Activated CD4-positive, alpha-beta memory T cell treated with anti-CD3 and anti-CD28 coated beads, Interleukin-2, amount 10 ng/mL, durations not matched to agents 7 days and 5 days (primary cell): Measurements from ENCODE around the gene ATP2B3. TPM values are rescaled to one million over a fixed set of nuclear protein-coding genes. Genes with fewer than 3 reads are reported as not detected.

Experiments
- CTCF ChIA-PET: fragments of 350-600 bp; sonication (Branson Sonifier 250); formaldehyde crosslinking; loops from one replicate; lab custom pipeline; 2021; ENCODE audit warnings: antibody characterized with exemption, inconsistent platforms; lab: Charles Lee
- POLR2A ChIA-PET: fragments of 350-600 bp; sonication (Branson Sonifier 250); formaldehyde crosslinking; loops from one replicate; lab custom pipeline; 2021; ENCODE audit warnings: antibody characterized with exemption; lab: Charles Lee
- DNase-seq: peaks from one replicate; pipeline ENCODE4 v3.0.0-alpha.2; 2020
- H3K27ac Mint-ChIP-seq: one replicate; pipeline ENCODE4 v1.8.0; 2021; ENCODE audit warnings: mild to moderate bottlenecking, mixed read lengths
- H3K27me3 Mint-ChIP-seq: one replicate; pipeline ENCODE4 v1.8.0; 2021; ENCODE audit warnings: mixed read lengths
- H3K36me3 Mint-ChIP-seq: one replicate; pipeline ENCODE4 v1.8.0; 2021; ENCODE audit warnings: low read depth, mixed read lengths
- H3K4me1 Mint-ChIP-seq: one replicate; pipeline ENCODE4 v1.8.0; 2021; ENCODE audit warnings: mixed read lengths
- H3K4me3 Mint-ChIP-seq: one replicate; pipeline ENCODE4 v1.8.0; 2021; ENCODE audit warnings: mild to moderate bottlenecking, mixed read lengths
- H3K9me3 Mint-ChIP-seq: one replicate; pipeline ENCODE4 v1.8.0; 2021; ENCODE audit warnings: mixed read lengths
- total RNA-seq, 2 experiments: library from RNA; stranded (reverse); gene quantifications; one replicate each; pipeline ENCODE4 v1.2.3, GENCODE V29; 2021

The ATP2B3 gene
- total RNA-seq, 2 experiments from 2014 or later = not detected

- Mint-ChIP-seq H3K36me3 (no peaks in the 10 kb centered on the region), H3K27me3 (no peaks in the 10 kb centered on the region), H3K27ac (no peak overlapping the region), H3K4me3 (no peak overlapping the region), H3K9me3 (no peaks in the 10 kb centered on the region), H3K4me1 (no peaks in the 10 kb centered on the region)
- DNase-seq = no peak
- CTCF ChIA-PET = no interaction called here
- POLR2A ChIA-PET = no interaction called here
Measured at GRCh38 chrX:153556767-153557166, 39.3 kb downstream of the ATP2B3 start.

- no peak overlapping the region for H3K27ac Mint-ChIP-seq
- ChIA-PET CTCF (no interaction called here), POLR2A (no interaction called here)
- no peaks in the 10 kb centered on the region for H3K27me3 Mint-ChIP-seq
- no peaks in the 10 kb centered on the region for H3K4me1 Mint-ChIP-seq
- H3K9me3 Mint-ChIP-seq = no peaks in the 10 kb centered on the region
- DNase-seq = no peak
- H3K4me3 Mint-ChIP-seq = no peak overlapping the region
- H3K36me3 Mint-ChIP-seq = no peaks in the 10 kb centered on the region
Measured at GRCh38 chrX:153557618-153558355, 40.3 kb downstream of the ATP2B3 start.

- Mint-ChIP-seq H3K36me3 (no peaks in the 10 kb centered on the region), H3K4me3 (no peak overlapping the region), H3K4me1 (no peaks in the 10 kb centered on the region), H3K27ac (no peak overlapping the region), H3K27me3 (no peaks in the 10 kb centered on the region), H3K9me3 (no peaks in the 10 kb centered on the region)
- DNase-seq = no peak
- POLR2A ChIA-PET = no interaction called here
- CTCF ChIA-PET = no interaction called here
Measured at GRCh38 chrX:153560000-153560399, 42.6 kb downstream of the ATP2B3 start.

GRCh38 chrX:153560466-153560865 is 43.0 kb downstream of the ATP2B3 start:
- no peaks in the 10 kb centered on the region for H3K9me3 Mint-ChIP-seq
- H3K4me3 Mint-ChIP-seq = no peak overlapping the region
- ChIA-PET CTCF (no interaction called here), POLR2A (no interaction called here)
- no peaks in the 10 kb centered on the region for H3K27me3 Mint-ChIP-seq
- H3K27ac Mint-ChIP-seq = no peak overlapping the region
- no peaks in the 10 kb centered on the region for H3K36me3 Mint-ChIP-seq
- no peaks in the 10 kb centered on the region for H3K4me1 Mint-ChIP-seq
- no peak for DNase-seq

- ChIA-PET CTCF (no interaction called here), POLR2A (no interaction called here)
- Mint-ChIP-seq H3K4me3 (no peak overlapping the region), H3K9me3 (no peaks in the 10 kb centered on the region), H3K4me1 (no peaks in the 10 kb centered on the region), H3K27ac (no peak overlapping the region), H3K27me3 (no peaks in the 10 kb centered on the region), H3K36me3 (no peaks in the 10 kb centered on the region)
- DNase-seq = no peak
Measured at GRCh38 chrX:153561337-153561736, 43.9 kb downstream of the ATP2B3 start.

- CTCF ChIA-PET = no interaction called here
- H3K27ac Mint-ChIP-seq = no peak overlapping the region
- H3K36me3 Mint-ChIP-seq = no peaks in the 10 kb centered on the region
- no peaks in the 10 kb centered on the region for H3K4me1 Mint-ChIP-seq
- no peak overlapping the region for H3K4me3 Mint-ChIP-seq
- H3K27me3 Mint-ChIP-seq = no peaks in the 10 kb centered on the region
- POLR2A ChIA-PET = no interaction called here
- no peaks in the 10 kb centered on the region for H3K9me3 Mint-ChIP-seq
- DNase-seq = no peak
Measured at GRCh38 chrX:153562546-153562945, 45.1 kb downstream of the ATP2B3 start.

- POLR2A ChIA-PET = no interaction called here
- no peaks in the 10 kb centered on the region for H3K36me3 Mint-ChIP-seq
- H3K4me3 Mint-ChIP-seq = no peak overlapping the region
- no peak for DNase-seq
- H3K27me3 Mint-ChIP-seq = no peaks in the 10 kb centered on the region
- no peak overlapping the region for H3K27ac Mint-ChIP-seq
- H3K9me3 Mint-ChIP-seq = no peaks in the 10 kb centered on the region
- CTCF ChIA-PET = no interaction called here
- no peaks in the 10 kb centered on the region for H3K4me1 Mint-ChIP-seq
Measured at GRCh38 chrX:153564047-153564606, 46.7 kb downstream of the ATP2B3 start.

GRCh38 chrX:153565996-153566580 is 48.6 kb downstream of the ATP2B3 start:
- DNase-seq = no peak
- Mint-ChIP-seq H3K36me3 (no peaks in the 10 kb centered on the region), H3K9me3 (no peaks in the 10 kb centered on the region), H3K4me1 (no peaks in the 10 kb centered on the region), H3K27me3 (no peaks in the 10 kb centered on the region), H3K27ac (no peak overlapping the region), H3K4me3 (no peak overlapping the region)
- ChIA-PET POLR2A (no interaction called here), CTCF (no interaction called here)

GRCh38 chrX:153568451-153569011 is 51.1 kb downstream of the ATP2B3 start:
- Mint-ChIP-seq H3K4me1 (peaks cover 2% of the 10 kb centered on the region), H3K4me3 (no peak overlapping the region), H3K9me3 (no peaks in the 10 kb centered on the region), H3K27me3 (no peaks in the 10 kb centered on the region), H3K36me3 (no peaks in the 10 kb centered on the region), H3K27ac (no peak overlapping the region)
- no peak for DNase-seq
- ChIA-PET CTCF (no interaction called here), POLR2A (no interaction called here)

GRCh38 chrX:153569475-153569874 is 52.0 kb downstream of the ATP2B3 start:
- Mint-ChIP-seq H3K9me3 (no peaks in the 10 kb centered on the region), H3K4me1 (peaks cover 2% of the 10 kb centered on the region), H3K27ac (no peak overlapping the region), H3K36me3 (no peaks in the 10 kb centered on the region), H3K27me3 (no peaks in the 10 kb centered on the region), H3K4me3 (no peak overlapping the region)
- no peak for DNase-seq
- POLR2A ChIA-PET = no interaction called here
- CTCF ChIA-PET = no interaction called here

- Mint-ChIP-seq H3K27ac (no peak overlapping the region), H3K36me3 (no peaks in the 10 kb centered on the region), H3K4me3 (no peak overlapping the region), H3K27me3 (no peaks in the 10 kb centered on the region), H3K4me1 (peaks cover 2% of the 10 kb centered on the region), H3K9me3 (no peaks in the 10 kb centered on the region)
- no peak for DNase-seq
- ChIA-PET POLR2A (no interaction called here), CTCF (no interaction called here)
Measured at GRCh38 chrX:153571534-153571908, 54.1 kb downstream of the ATP2B3 start.

- no peaks in the 10 kb centered on the region for H3K36me3 Mint-ChIP-seq
- no peak overlapping the region for H3K27ac Mint-ChIP-seq
- no peaks in the 10 kb centered on the region for H3K9me3 Mint-ChIP-seq
- H3K4me1 Mint-ChIP-seq = peaks cover 2% of the 10 kb centered on the region
- DNase-seq = no peak
- no peak overlapping the region for H3K4me3 Mint-ChIP-seq
- CTCF ChIA-PET = no interaction called here
- no peaks in the 10 kb centered on the region for H3K27me3 Mint-ChIP-seq
- POLR2A ChIA-PET = no interaction called here
Measured at GRCh38 chrX:153572601-153573000, 55.2 kb downstream of the ATP2B3 start.

GRCh38 chrX:153573984-153574383 is 56.5 kb downstream of the ATP2B3 start:
- Mint-ChIP-seq H3K27ac (no peak overlapping the region), H3K9me3 (no peaks in the 10 kb centered on the region), H3K36me3 (no peaks in the 10 kb centered on the region), H3K27me3 (no peaks in the 10 kb centered on the region), H3K4me3 (no peak overlapping the region), H3K4me1 (peaks cover 2% of the 10 kb centered on the region)
- CTCF ChIA-PET = interaction anchor here (0.5 kb wide), 1 partner anchor 90 kb away, joined by 4 read pairs; no protein-coding TSS in a partner anchor
- POLR2A ChIA-PET = no interaction called here
- no peak for DNase-seq
